ENCODE measurements around the gene ZDHHC8.

Gene ZDHHC8

GRCh38 chr22:20127869-20128618 is 3.6 kb upstream of the ZDHHC8 start:
- in situ Hi-C loops (cut with HindIII; ENCODE audit: low sequenced_read_pairs) = no loop called here

GRCh38 chr22:20128619-20128901 is 3.0 kb upstream of the ZDHHC8 start:
- in situ Hi-C loops (cut with HindIII; ENCODE audit: low sequenced_read_pairs) = no loop called here

DNA sequence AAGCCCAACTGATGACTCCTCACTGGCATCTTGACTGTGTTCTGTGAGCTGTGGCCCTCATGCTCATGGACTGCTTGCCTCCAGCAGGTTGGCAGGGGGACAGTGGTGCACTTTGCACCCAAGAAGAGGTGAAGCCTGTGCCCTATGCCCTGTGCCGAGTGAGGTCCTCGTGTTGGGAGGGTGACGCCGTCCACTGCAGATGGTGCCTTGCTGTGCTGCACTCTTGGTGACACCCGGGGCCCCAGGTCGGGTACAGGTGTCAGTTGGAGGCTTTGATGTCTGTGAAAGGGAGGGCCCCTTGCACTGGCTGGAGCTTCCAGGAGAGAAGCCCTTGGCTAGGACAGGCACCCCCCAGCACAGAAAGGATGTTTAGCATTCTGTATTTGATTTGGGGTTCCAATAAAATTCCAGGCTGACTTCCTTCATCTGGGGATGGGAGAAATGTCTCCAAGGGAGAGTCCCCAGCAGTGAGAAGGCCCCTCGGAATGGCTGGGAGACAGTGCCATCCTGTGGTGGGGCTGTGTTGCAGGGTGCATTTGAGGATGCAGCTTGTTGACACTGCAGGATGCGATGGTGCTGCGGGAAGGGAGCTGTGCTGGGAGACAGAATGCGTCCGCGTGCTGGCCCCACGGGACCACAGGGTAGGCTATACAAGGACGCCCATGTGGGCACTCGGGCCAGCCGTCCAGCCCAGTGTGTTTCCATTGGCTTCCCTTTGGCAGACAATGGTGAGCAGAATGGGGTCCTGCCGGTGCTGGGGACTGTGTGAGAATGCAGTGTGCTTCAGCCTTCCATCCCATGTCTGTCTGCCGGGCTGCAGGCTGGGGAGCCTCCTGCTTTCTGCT is 2.5 kb upstream of the ZDHHC8 start:
- in situ Hi-C loops (cut with HindIII; ENCODE audit: low sequenced_read_pairs) = no loop called here

DNA sequence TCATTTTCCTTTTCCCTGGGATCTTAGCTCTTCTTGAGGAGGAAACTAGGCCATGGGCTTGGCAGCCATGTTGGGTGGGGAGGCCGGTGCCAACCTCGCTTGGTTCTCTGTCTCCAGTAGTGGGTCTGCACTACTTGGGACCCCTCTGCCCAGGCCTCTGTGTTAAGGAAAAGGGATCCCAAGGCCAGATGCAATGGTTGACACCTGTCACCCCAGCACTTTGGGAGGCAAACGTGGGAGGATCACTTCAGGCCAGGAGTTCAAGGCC is 1.9 kb upstream of the ZDHHC8 start:
- in situ Hi-C loops (cut with HindIII; ENCODE audit: low sequenced_read_pairs) = no loop called here

DNA sequence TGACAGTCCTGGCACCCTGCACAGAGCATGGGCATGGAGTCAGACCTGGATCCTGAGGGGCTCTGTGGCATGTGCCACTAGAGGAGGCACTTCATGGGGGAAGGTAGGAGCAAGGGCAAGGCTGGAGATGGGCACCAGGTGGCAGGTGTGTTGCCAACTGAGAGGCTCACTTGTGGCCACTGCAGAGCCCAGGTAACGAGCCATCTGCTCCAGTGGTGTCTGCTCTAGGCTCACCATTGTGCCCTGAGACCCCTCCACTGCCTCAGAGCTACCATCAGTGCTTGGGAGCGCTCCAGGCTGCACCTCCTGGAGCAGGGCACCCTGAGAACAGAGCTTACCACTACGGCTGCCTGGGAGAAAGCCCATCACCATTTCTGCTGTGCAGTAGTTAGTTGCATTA is 1.3 kb upstream of the ZDHHC8 start:
- in situ Hi-C loops (cut with HindIII; ENCODE audit: low sequenced_read_pairs) = no loop called here

DNA sequence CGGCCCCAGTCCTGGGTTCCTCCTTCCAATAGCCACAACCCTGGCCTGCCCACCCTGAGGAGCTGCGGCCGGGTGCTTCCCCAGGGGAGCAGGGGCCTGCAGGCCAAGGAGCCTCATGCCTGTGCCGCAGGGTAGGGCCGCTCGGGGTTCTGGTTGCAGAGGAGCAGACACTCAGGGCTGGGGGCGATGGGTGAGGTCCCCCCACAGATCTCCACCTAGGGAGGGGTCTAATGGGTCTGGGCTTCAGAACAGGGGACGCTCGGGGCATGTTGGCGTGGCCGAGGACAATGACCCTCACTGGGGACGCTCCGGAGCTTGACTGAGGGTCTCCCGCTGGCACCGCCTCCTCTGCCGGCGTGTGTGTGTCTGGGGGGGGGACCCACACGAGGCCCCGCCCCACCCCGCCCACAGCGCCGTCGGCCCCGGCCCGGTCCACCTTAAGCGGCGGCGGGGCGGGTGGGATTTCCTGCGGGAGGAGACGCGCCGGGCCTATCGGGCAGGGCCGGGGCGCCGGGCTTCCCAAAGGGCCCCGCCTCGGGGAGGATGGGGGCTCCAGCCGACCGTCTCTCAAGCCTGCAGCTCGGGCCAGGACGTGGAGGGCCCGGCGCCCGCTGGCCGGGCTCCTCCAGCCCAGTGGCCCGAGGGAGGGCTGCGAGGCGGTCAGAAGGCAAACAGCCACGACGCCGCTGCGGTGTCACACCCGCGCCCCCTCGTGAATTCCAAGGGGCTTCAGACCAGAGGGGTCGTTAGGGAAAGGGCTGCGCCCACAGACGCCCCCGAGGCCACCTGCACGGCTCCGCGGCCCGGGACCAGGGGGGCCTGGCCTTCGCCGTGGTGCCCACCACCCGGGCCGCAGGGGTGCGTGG is 640 bp upstream of the ZDHHC8 start:
- in situ Hi-C loops (cut with HindIII; ENCODE audit: low sequenced_read_pairs) = no loop called here

DNA sequence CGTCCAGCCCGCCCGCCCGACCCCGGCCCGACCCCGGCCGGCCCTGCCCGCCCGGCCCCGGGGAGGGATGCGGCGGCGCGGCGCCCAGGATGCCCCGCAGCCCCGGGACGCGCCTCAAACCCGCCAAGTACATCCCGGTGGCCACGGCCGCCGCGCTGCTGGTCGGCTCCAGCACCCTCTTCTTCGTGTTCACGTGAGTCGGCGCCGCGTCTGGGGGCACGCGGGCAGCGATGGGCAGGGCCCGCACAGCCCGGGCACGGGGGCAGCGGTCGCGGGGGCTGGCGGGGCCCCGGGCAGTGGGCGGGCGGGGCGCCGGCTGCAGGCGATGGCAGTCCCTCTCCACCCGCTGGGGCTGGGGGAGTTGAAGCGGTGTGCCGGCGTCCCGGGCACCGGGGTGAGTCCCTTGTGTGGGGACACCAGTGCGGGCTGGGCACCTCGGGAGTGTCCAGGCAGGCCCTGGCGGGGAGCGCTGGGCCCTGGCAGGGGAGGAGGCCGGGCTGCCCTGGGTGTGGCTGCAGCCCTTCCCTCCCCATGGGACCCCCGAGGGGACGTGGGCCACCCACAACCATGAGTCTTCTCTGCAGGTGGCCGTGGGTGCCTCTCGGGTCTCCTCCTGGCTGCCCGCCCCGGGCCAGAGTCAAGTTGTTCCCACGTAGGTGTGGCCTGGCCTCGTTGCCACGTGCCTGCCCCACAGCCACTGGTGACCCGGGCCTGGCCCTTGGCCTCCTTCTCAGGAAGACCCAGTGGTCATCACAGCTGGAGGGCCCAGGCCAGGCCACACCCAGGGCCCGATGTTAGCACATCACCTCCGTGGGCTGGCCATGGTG is 468 bp downstream of the ZDHHC8 start:
- in situ Hi-C loops (cut with HindIII; ENCODE audit: low sequenced_read_pairs) = no loop called here

GRCh38 chr22:20132686-20133246 is 1.2 kb downstream of the ZDHHC8 start:
- in situ Hi-C loops (cut with HindIII; ENCODE audit: low sequenced_read_pairs) = no loop called here

DNA sequence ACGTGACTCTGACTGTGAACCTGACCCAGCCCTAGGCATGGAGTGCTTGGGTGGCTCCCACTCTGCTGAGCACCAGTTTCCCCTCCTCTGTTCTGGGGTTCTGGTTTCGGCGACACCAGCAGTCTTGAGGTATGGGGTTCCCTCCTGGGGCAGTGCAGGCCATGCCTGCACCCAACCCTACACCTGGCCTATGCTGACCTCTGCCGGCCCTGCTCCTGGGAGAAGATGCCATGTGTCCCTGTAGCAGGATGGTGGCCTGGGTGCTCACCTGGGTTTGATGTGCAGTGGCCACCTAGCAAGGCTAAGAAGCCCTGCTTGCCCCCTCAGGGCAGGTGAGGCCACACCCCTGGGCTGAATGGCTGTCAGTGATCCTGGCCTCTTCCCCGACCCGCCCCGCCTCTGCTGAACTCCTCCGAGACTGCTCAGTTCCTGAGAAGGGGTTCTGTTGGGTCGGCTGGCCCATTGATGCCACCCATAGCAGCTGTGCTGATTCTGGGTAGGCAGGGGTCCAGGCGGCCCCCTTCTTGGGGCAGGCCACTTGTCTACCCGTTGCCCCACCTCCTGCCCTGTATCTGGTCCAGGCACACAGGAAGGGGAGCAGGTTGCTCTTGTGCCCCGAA is 2.4 kb downstream of the ZDHHC8 start:
- in situ Hi-C loops (cut with HindIII; ENCODE audit: low sequenced_read_pairs) = no loop called here

- in situ Hi-C loops (cut with HindIII; ENCODE audit: low sequenced_read_pairs) = no loop called here
Measured at GRCh38 chr22:20135265-20135664, 3.7 kb downstream of the ZDHHC8 start.

- in situ Hi-C loops (cut with HindIII; ENCODE audit: low sequenced_read_pairs) = no loop called here
Measured at GRCh38 chr22:20135806-20136602, 4.4 kb downstream of the ZDHHC8 start.

DNA sequence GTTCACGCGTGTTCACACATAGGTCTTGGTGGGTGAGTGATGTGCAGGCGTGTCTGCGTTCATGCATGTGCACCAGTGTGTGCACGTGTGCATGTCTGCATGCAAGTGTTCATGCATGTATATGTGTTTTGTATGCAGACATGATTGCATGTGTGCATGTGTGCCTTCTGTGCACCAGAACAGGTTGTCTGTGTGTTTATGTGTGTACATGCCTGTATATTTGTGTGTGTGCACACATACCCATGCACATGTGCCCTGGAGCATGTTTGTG is 4.9 kb downstream of the ZDHHC8 start:
- in situ Hi-C loops (cut with HindIII; ENCODE audit: low sequenced_read_pairs) = no loop called here

DNA sequence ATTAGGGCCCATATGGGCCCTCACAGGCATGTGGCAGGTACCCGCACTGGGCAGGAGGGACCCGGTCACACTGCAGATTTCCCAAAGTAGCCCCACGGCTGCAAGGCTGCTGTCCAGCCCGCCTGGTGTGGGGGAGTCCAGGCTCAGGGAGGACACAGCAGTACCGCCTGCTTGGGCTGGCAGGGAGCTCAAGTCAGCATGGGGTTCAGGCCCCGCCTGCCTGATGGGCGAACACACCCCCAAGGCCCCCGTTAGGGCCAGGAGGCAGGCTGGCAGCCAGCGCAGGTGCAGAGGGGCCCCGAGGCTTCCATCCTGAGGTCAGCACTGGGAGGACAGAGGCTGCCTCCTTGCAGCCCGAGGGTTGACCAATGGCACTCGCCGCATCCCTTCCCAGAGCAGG is 5.5 kb downstream of the ZDHHC8 start:
- in situ Hi-C loops (cut with HindIII; ENCODE audit: low sequenced_read_pairs) = no loop called here

DNA sequence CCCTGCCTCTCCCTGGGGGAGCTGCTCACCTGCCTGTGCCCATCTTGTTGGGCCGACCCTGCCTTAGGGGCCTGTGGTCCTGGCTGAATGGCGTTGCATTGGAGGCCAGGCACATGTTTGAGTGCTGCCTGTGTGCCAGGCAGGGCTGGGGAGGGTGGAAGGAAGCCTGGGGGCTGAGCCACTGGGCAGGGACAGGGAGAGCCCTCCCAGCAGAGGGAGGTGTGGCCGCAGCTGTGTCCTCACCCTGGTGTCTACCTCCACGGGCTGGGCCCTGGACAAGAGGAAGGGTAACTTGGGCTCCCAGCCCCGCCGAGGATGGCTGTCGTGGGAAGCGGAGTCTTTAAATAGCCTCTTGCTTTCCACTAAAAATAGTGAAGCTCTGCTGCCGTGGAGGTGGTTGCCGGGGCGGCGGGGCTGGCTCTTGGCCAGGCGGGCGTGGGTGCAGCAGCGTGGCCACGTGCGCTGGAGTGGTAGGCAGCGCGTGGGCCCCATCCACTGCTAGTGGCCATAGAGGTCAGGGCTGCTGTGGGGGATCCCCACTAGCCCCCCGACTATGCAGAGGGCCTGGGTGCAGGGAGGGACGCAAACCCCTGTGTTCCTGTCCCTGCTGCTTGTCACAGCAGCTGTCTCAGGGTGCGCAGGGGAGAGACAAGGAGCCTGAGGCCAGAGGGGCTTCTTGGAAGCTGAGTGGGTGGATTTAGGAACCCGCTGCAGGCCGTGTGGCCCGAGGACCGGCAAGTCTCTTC is 6.2 kb downstream of the ZDHHC8 start:
- in situ Hi-C loops (cut with HindIII; ENCODE audit: low sequenced_read_pairs) = no loop called here

GRCh38 chr22:20138417-20138738 is 6.8 kb downstream of the ZDHHC8 start:
- in situ Hi-C loops (cut with HindIII; ENCODE audit: low sequenced_read_pairs) = no loop called here

DNA sequence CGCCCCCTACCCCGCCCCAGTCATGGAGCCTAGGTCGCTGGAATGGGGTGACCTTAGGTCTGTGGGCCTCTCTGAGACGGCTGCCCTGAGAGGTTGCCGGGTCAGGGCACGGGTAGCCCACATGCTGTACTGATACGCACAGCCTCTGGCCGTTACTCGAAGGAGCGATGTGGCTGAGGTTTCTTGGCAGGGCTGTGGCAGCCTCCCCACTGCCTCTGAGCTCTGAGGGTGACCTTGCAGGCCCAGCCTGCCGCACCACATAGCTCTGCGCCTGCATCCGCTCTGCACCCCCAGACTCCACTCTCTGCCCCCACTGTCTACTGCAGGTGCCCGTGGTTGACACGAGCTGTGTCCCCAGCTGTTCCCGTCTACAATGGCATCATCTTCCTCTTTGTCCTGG is 7.3 kb downstream of the ZDHHC8 start:
- in situ Hi-C loops (cut with HindIII; ENCODE audit: low sequenced_read_pairs) = no loop called here

DNA sequence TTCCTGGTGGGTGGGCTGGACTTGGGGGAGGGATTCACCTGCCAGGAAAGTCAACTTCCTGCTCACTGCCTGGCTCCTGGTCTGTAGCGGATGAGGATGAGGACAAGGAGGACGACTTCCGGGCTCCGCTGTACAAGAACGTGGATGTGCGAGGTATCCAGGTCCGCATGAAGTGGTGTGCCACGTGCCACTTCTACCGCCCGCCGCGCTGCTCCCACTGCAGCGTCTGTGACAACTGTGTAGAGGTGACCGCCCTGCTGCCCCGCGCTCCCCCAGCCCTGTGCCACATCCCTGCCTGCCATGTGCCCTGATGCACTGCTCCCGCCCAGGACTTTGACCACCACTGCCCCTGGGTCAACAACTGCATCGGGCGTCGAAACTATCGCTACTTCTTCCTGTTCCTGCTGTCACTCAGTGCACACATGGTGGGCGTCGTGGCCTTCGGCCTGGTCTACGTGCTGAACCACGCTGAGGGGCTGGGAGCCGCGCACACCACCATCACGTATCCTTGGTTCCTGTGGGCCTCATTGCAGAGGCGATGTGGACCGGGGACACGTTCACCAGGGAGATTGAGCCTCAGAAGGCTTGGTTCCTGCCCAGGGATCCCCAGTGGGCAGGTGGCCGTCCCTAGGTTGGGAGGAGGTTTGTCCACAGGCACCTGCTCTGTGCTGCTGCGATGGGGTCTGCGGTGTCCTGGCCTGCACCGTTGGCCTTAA is 7.9 kb downstream of the ZDHHC8 start:
- in situ Hi-C loops (cut with HindIII; ENCODE audit: low sequenced_read_pairs) = no loop called here

DNA sequence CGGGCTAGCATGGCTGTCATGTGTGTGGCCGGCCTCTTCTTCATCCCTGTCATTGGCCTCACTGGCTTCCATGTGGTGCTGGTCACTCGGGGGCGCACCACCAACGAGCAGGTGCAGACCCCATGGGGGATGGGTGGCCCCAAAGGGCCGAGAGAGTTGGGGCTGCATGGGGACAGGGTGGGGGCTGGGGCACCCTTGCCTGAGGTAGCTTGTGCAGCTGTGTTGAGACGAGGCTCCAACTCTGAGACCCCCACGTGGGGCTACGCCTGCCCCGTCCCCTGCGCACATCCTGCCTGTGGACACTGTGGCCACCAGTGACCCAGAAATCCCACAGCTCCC is 8.5 kb downstream of the ZDHHC8 start:
- in situ Hi-C loops (cut with HindIII; ENCODE audit: low sequenced_read_pairs) = no loop called here

GRCh38 chr22:20140521-20140964 is 8.9 kb downstream of the ZDHHC8 start:
- in situ Hi-C loops (cut with HindIII; ENCODE audit: low sequenced_read_pairs) = no loop called here
